Measurements from ENCODE around the gene NCR3LG1.
A peak's percentile ranks its signal among the peaks of the same experiment; 100 is the strongest.

The NCR3LG1 gene

GRCh38 chr11:17347676-17348075, 3.9 kb upstream of the NCR3LG1 start:
- Histone ChIP-seq H3K4me3 (ENCODE audit: low read depth, low read length, poor library complexity, severe bottlenecking) (no peak overlapping the region), H3K9ac (ENCODE audit: low read length) (no peak overlapping the region), H3K9me3 (ENCODE audit: low read length) (no peaks in the 10 kb centered on the region), H3K36me3 (ENCODE audit: insufficient read depth, low read length) (no peaks in the 10 kb centered on the region), H2AFZ (ENCODE audit: low read length) (no peak overlapping the region), H3K9me2 (ENCODE audit: low read depth, low read length) (no peaks in the 10 kb centered on the region), H3K4me1 (ENCODE audit: insufficient read depth, low read length, severe bottlenecking) (peaks cover 13% of the 10 kb centered on the region), H3K4me2 (ENCODE audit: low read length) (no peak overlapping the region), H3F3A (ENCODE audit: insufficient read depth, low read length) (peaks cover 11% of the 10 kb centered on the region; the same call in 1 of the 2 replicates), H3K27me3 (ENCODE audit: insufficient read depth, low read length) (no peaks in the 10 kb centered on the region), H3K79me2 (ENCODE audit: insufficient read depth, low read length) (no peaks in the 10 kb centered on the region), H4K20me1 (ENCODE audit: insufficient read depth, low read length) (no peaks in the 10 kb centered on the region), H3K27ac (ENCODE audit: low read depth, low read length, poor library complexity, severe bottlenecking) (no peak overlapping the region)
- TF ChIP-seq EZH2 (IDR thresholded peaks at IDR 0.05; ENCODE audit: borderline replicate concordance, low read length) (no peak), CTCF (IDR thresholded peaks at IDR 0.05; ENCODE audit: low read length) (no peak)

GRCh38 chr11:17350455-17351171, 987 bp upstream of the NCR3LG1 start:
- Histone ChIP-seq H3F3A (ENCODE audit: insufficient read depth, low read length) (peaks cover 11% of the 10 kb centered on the region; the same call in 1 of the 2 replicates), H3K36me3 (ENCODE audit: insufficient read depth, low read length) (peaks cover 9% of the 10 kb centered on the region), H3K27ac (ENCODE audit: low read depth, low read length, poor library complexity, severe bottlenecking) (peak overlapping the region; percentile 94), H3K79me2 (ENCODE audit: insufficient read depth, low read length) (peaks cover 10% of the 10 kb centered on the region), H4K20me1 (ENCODE audit: insufficient read depth, low read length) (no peaks in the 10 kb centered on the region), H3K4me3 (ENCODE audit: low read depth, low read length, poor library complexity, severe bottlenecking) (peak overlapping the region; percentile 76), H3K9me2 (ENCODE audit: low read depth, low read length) (no peaks in the 10 kb centered on the region), H3K4me1 (ENCODE audit: insufficient read depth, low read length, severe bottlenecking) (peaks cover 31% of the 10 kb centered on the region), H3K9ac (ENCODE audit: low read length) (peak overlapping the region; percentile 83; the same call in 1 of the 2 replicates), H3K9me3 (ENCODE audit: low read length) (no peaks in the 10 kb centered on the region), H3K27me3 (ENCODE audit: insufficient read depth, low read length) (no peaks in the 10 kb centered on the region), H2AFZ (ENCODE audit: low read length) (no peak overlapping the region), H3K4me2 (ENCODE audit: low read length) (peak overlapping the region; percentile 92)
- TF ChIP-seq CTCF (IDR thresholded peaks at IDR 0.05; ENCODE audit: low read length) (no peak), EZH2 (IDR thresholded peaks at IDR 0.05; ENCODE audit: borderline replicate concordance, low read length) (no peak)

- Histone ChIP-seq H2AFZ (ENCODE audit: low read length) (no peak overlapping the region), H3K4me1 (ENCODE audit: insufficient read depth, low read length, severe bottlenecking) (peaks cover 31% of the 10 kb centered on the region), H3F3A (ENCODE audit: insufficient read depth, low read length) (peaks cover 11% of the 10 kb centered on the region; the same call in 1 of the 2 replicates), H3K9me2 (ENCODE audit: low read depth, low read length) (no peaks in the 10 kb centered on the region), H3K4me3 (ENCODE audit: low read depth, low read length, poor library complexity, severe bottlenecking) (peak overlapping the region; percentile 76), H3K36me3 (ENCODE audit: insufficient read depth, low read length) (peaks cover 12% of the 10 kb centered on the region), H3K4me2 (ENCODE audit: low read length) (peak overlapping the region; percentile 92), H3K9ac (ENCODE audit: low read length) (peak overlapping the region; percentile 83), H3K27me3 (ENCODE audit: insufficient read depth, low read length) (no peaks in the 10 kb centered on the region), H4K20me1 (ENCODE audit: insufficient read depth, low read length) (no peaks in the 10 kb centered on the region), H3K27ac (ENCODE audit: low read depth, low read length, poor library complexity, severe bottlenecking) (peak overlapping the region; percentile 94), H3K9me3 (ENCODE audit: low read length) (no peaks in the 10 kb centered on the region), H3K79me2 (ENCODE audit: insufficient read depth, low read length) (peaks cover 10% of the 10 kb centered on the region)
- TF ChIP-seq EZH2 (IDR thresholded peaks at IDR 0.05; ENCODE audit: borderline replicate concordance, low read length) (no peak), CTCF (IDR thresholded peaks at IDR 0.05; ENCODE audit: low read length) (peak; percentile 43; the same call in 1 of the 2 replicates)
Measured at GRCh38 chr11:17351172-17351509, 459 bp upstream of the NCR3LG1 start.

Data from OCI-LY1 (cell line).